SU-DHL-6 (cell line): ENCODE results near the gene MAST2.

ENCODE experiments used
- H2AFZ ChIP-seq: fragments of 200-600 bp; sonication (generic); 2 replicates; pipeline ENCODE4 v1.6.1; 2014; ENCODE audit warnings: low read depth, mild to moderate bottlenecking, moderate library complexity, mixed read lengths, antibody characterized with exemption, low read length; ENCODE audit not compliant: severe bottlenecking
- H3F3A ChIP-seq: fragments of 200-600 bp; shearing (Covaris generic); 2 replicates; pipeline ENCODE4 v1.6.0; 2016; ENCODE audit warnings: antibody characterized with exemption, mild to moderate bottlenecking; ENCODE audit not compliant: insufficient read depth
- H3K27ac ChIP-seq: fragments of 200-600 bp; sonication (generic); 2 replicates; pipeline ENCODE4 v1.5.1; 2016; ENCODE audit warnings: low read depth, mild to moderate bottlenecking, low read length, moderate library complexity, mixed read lengths
- H3K27me3 ChIP-seq: fragments of 200-600 bp; sonication (generic), shearing (Covaris generic); 2 replicates; pipeline ENCODE4 v1.6.0; 2014; ENCODE audit warnings: mild to moderate bottlenecking, low read length
- H3K36me3 ChIP-seq: fragments of 200-600 bp; sonication (generic); 2 replicates; pipeline ENCODE4 v1.6.1; 2014; ENCODE audit warnings: mild to moderate bottlenecking, low read length, mixed read lengths
- H3K4me2 ChIP-seq: fragments of 300-600, 200-600 bp; shearing (Covaris generic), sonication (generic); 2 replicates; pipeline ENCODE4 v1.6.0; 2014; ENCODE audit warnings: low read length, low read depth, mild to moderate bottlenecking; ENCODE audit not compliant: poor library complexity, severe bottlenecking
- H3K4me3 ChIP-seq: fragments of 200-600 bp; sonication (generic); 2 replicates; pipeline ENCODE4 v1.5.1; 2014; ENCODE audit warnings: antibody characterized with exemption, low read length, mild to moderate bottlenecking, mixed read lengths; ENCODE audit not compliant: insufficient read depth, poor library complexity, severe bottlenecking
- H3K79me2 ChIP-seq: fragments of 200-600 bp; sonication (generic); 2 replicates; pipeline ENCODE4 v1.6.1; 2014; ENCODE audit warnings: mild to moderate bottlenecking, low read length, moderate library complexity; ENCODE audit not compliant: insufficient read depth
- H3K9ac ChIP-seq: fragments of 200-600 bp; sonication (generic); 2 replicates; pipeline ENCODE4 v1.7.0; 2014; ENCODE audit warnings: mild to moderate bottlenecking, low read length
- H3K9me2 ChIP-seq: fragments of 200-600 bp; sonication (generic); replicated peaks from 2 replicates; pipeline ENCODE4 v1.6.1; 2014; ENCODE audit warnings: low read length; ENCODE audit not compliant: insufficient read depth
- H3K9me3 ChIP-seq: fragments of 200-600 bp; sonication (generic); 2 replicates; pipeline ENCODE4 v1.6.1; 2014; ENCODE audit warnings: low read length, mixed read lengths; ENCODE audit not compliant: insufficient read depth
- H4K20me1 ChIP-seq: fragments of 200-600 bp; sonication (generic); 2 replicates; pipeline ENCODE4 v1.6.1; 2014; ENCODE audit warnings: low read depth, mild to moderate bottlenecking, antibody characterized with exemption, low read length, moderate library complexity, mixed read lengths
- EZH2phosphoT487 ChIP-seq: fragments of 200-600 bp; sonication (generic), shearing (Covaris generic); conservative IDR thresholded peaks from 2 replicates; pipeline ENCODE4 v1.6.1; 2018; ENCODE audit warnings: mild to moderate bottlenecking, antibody characterized with exemption, low read length, moderate library complexity, mixed read lengths
- TF ChIP-seq, protein P1 (sequence below): fragments of 200-600 bp; sonication (generic); IDR thresholded peaks from one replicate; pipeline ENCODE4 v1.5.1; 2017; ENCODE audit warnings: antibody characterized with exemption, mild to moderate bottlenecking, low read length, moderate library complexity; ENCODE audit not compliant: insufficient read depth, poor library complexity, severe bottlenecking

MAST2 gene

DNA sequence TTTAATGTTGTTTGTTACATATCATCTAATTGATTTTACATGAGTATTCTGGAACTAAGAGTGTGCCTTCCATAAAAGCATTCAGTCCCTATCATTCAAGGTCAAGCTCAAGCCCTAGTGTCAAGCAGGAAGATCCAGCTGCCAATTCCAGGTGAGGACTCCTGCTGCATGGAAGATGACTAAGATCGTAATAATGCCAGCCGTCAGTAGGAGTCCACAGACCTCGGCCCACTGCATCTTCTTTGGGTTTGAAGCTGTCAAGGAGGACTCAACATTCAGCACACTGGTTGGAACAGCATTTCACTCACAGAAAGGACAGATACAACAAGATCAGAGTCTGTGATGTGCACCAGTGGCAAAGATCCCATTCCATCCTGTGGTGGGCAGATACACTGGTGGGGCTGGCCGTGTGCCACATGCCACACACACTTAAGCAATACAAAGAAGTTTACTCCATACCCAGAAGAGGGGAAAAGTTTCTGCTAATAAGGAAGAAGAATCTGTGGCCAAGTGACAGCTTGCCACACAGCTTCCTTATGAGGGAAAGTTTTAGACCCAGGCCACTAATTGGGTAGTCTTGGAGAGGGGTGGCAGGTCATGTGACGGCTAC is 168.6 kb downstream of the MAST2 start:
- no peak overlapping the region for H3K27ac ChIP-seq
- peaks cover 8% of the 10 kb centered on the region; the same call in 1 of the 2 replicates for H3K36me3 ChIP-seq
- H3K79me2 ChIP-seq: peaks cover 22% of the 10 kb centered on the region
- H3K4me3 ChIP-seq: no peak overlapping the region
- no peaks in the 10 kb centered on the region for H3K9me2 ChIP-seq
- no peak overlapping the region for H2AFZ ChIP-seq
- no peak for TF ChIP-seq EZH2phosphoT487
- TF ChIP-seq, protein P1, sequence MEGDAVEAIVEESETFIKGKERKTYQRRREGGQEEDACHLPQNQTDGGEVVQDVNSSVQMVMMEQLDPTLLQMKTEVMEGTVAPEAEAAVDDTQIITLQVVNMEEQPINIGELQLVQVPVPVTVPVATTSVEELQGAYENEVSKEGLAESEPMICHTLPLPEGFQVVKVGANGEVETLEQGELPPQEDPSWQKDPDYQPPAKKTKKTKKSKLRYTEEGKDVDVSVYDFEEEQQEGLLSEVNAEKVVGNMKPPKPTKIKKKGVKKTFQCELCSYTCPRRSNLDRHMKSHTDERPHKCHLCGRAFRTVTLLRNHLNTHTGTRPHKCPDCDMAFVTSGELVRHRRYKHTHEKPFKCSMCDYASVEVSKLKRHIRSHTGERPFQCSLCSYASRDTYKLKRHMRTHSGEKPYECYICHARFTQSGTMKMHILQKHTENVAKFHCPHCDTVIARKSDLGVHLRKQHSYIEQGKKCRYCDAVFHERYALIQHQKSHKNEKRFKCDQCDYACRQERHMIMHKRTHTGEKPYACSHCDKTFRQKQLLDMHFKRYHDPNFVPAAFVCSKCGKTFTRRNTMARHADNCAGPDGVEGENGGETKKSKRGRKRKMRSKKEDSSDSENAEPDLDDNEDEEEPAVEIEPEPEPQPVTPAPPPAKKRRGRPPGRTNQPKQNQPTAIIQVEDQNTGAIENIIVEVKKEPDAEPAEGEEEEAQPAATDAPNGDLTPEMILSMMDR: no peak
- no peaks in the 10 kb centered on the region for H3K27me3 ChIP-seq
- no peaks in the 10 kb centered on the region for H3K9me3 ChIP-seq
- peaks cover 3% of the 10 kb centered on the region; the same call in 1 of the 2 replicates for H3F3A ChIP-seq
- H3K4me2 ChIP-seq: no peak overlapping the region
- H3K9ac ChIP-seq: no peak overlapping the region
- no peaks in the 10 kb centered on the region for H4K20me1 ChIP-seq

DNA sequence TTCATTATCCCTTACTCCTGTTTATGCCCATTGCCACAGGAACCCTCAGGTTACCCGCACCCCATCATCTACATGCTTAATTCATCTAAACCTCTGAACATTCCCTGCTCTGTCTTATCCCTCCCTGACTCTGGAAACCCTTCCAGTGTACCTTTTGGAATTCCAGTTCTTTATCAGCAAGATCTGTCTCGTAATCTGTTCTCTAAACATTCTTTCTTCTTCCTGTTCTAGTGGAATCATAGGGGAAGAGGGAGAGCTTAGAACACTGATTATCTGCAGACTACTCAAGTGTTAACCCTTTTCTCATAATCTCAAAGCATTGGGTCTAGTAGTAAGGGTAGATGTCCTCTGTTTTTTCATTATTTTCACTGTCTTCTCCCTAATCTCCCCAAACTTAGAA is 169.2 kb downstream of the MAST2 start:
- H3K9me3 ChIP-seq: no peaks in the 10 kb centered on the region
- H3K79me2 ChIP-seq: peaks cover 17% of the 10 kb centered on the region
- no peak overlapping the region for H3K9ac ChIP-seq
- H2AFZ ChIP-seq: no peak overlapping the region
- peaks cover 8% of the 10 kb centered on the region; the same call in 1 of the 2 replicates for H3K36me3 ChIP-seq
- no peak overlapping the region for H3K4me3 ChIP-seq
- no peak overlapping the region for H3K4me2 ChIP-seq
- peaks cover 3% of the 10 kb centered on the region; the same call in 1 of the 2 replicates for H3F3A ChIP-seq
- no peaks in the 10 kb centered on the region for H3K9me2 ChIP-seq
- no peaks in the 10 kb centered on the region for H4K20me1 ChIP-seq
- no peak overlapping the region for H3K27ac ChIP-seq
- TF ChIP-seq, protein P1: no peak
- TF ChIP-seq EZH2phosphoT487: no peak
- no peaks in the 10 kb centered on the region for H3K27me3 ChIP-seq

DNA sequence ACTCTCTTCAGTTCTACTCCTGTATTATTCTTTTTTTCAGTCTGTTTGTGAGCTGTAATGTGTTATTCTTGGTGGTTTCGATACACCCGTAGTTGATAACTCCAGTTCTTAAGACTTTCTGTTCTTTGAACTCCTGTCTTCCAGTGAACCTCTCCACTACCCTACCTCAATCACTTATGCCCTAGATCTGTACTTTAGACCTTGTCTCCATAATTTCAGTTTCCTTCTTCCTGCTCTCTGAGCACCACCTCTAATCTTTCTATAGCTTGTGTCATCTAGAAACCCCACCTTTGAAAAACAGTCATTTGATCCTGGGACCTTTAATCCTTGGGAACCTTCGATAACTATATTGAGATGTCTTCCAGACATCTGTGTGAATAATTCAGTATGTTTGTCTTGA is 169.7 kb downstream of the MAST2 start:
- Histone ChIP-seq H3K4me3 (no peak overlapping the region), H3K79me2 (peaks cover 12% of the 10 kb centered on the region; the same call in 1 of the 2 replicates), H4K20me1 (no peaks in the 10 kb centered on the region), H3K9me2 (no peaks in the 10 kb centered on the region), H3K27ac (no peak overlapping the region), H3K9ac (no peak overlapping the region), H3K27me3 (no peaks in the 10 kb centered on the region), H3K4me2 (no peak overlapping the region), H3K9me3 (no peaks in the 10 kb centered on the region), H3K36me3 (peaks cover 8% of the 10 kb centered on the region; the same call in 1 of the 2 replicates), H2AFZ (no peak overlapping the region), H3F3A (no peaks in the 10 kb centered on the region)
- TF ChIP-seq EZH2phosphoT487: no peak
- TF ChIP-seq, protein P1: no peak
